Measurements from ENCODE around the gene NPW. TPM values are rescaled to one million over a fixed set of nuclear protein-coding genes. Genes with fewer than 3 reads are reported as not detected.

Gene NPW
- total and polyA plus RNA-seq, 9 of the 15 experiments (the other 6 are each of a cell fraction or from before 2014, with no cell fraction given): 0.14 to 4.0 (median 2.6) TPM; not detected in 4

GRCh38 chr16:2061023-2061422 is 41.4 kb downstream of the NPW start:
- CTCF ChIA-PET (ENCODE audit: low intra/inter-chr PET ratio): no interaction called here
- Histone ChIP-seq H3K27ac (ENCODE audit: extremely low read depth, low read depth, low read length) (no peak overlapping the region), H3K9me3 (replicated peaks; ENCODE audit: control insufficient read depth, insufficient read depth, low read depth, low read length) (no peaks in the 10 kb centered on the region), H3K9me1 (ENCODE audit: control insufficient read depth, insufficient read depth, low read length) (no peaks in the 10 kb centered on the region), H4K20me1 (replicated peaks; ENCODE audit: control insufficient read depth, insufficient read depth, low read length) (no peaks in the 10 kb centered on the region), H3K4me1 (replicated peaks in 1 of 2; ENCODE audit: control insufficient read depth in 2 of 2, insufficient read depth in 2 of 2, low read length in 2 of 2) (peaks cover 0 to 32% of the 10 kb centered on the region in 2 experiments; a peak in 2 of 5 replicates), H3K79me2 (ENCODE audit: control insufficient read depth, insufficient read depth, low read length) (no peaks in the 10 kb centered on the region), H3K27me3 (ENCODE audit: control insufficient read depth in 2 of 2, insufficient read depth in 2 of 2, low read length in 2 of 2) (no peaks in the 10 kb centered on the region), H2AFZ (ENCODE audit: low read depth, low read length) (no peak overlapping the region), H3K36me3 (ENCODE audit: control insufficient read depth, insufficient read depth, low read length) (peaks cover 34% of the 10 kb centered on the region; the same call in 2 of the 3 replicates), H3K9ac (ENCODE audit: insufficient read depth in 1 of 2, low read depth in 2 of 2, low read length in 2 of 2) (peak overlapping the region in 1 of 2 experiments; percentile 45; a peak in 1 of 4 replicates), H3K4me3 (no peak overlapping the region), H3K4me2 (ENCODE audit: insufficient read depth, low read length) (no peak overlapping the region)
- intact Hi-C loops (cut with micrococcal nuclease): no loop called here
- BruUV-seq (replicated peaks): no TSS peak
- FAIRE-seq (no peak), ATAC-seq (no peak), DNase-seq (ENCODE audit: extremely low read depth in 1 of 4, low spot score in 3 of 4) (no peak)
- in situ Hi-C loops (cut with MboI): no loop called here
- TF ChIP-seq POLR2G (IDR thresholded peaks at IDR 0.05; ENCODE audit: low read depth, low read length): 0 out of 2 replicates have a peak, but pooled peaks have one; percentile 8
- TF ChIP-seq ZNF124 (CRISPR knock-in tag; IDR thresholded peaks at IDR 0.05): no peak
- WGBS (ENCODE audit: insufficient coverage, low coverage, missing lambda C conversion rate): 91% methylated on average over 16 of the region's 18 CpGs
- POLR2A ChIA-PET: no interaction called here

GRCh38 chr16:2061526-2061925 is 41.9 kb downstream of the NPW start:
- TF ChIP-seq ZNF384 (IDR thresholded peaks at IDR 0.05; ENCODE audit: low read depth, low read length) (no peak), RFX1 (IDR thresholded peaks at IDR 0.05) (no peak), FOXA3 (CRISPR knock-in tag; conservative IDR thresholded peaks at IDR 0.05 in 1 of 2, IDR thresholded peaks at IDR 0.05 in 1 of 2) (no peak), SMARCC2 (IDR thresholded peaks at IDR 0.05; ENCODE audit: low read depth) (no peak)
- no peaks in the 10 kb centered on the region for H3K27me3 ChIP-seq (ENCODE audit: control insufficient read depth in 2 of 2, insufficient read depth in 2 of 2, low read length in 2 of 2)
- WGBS (ENCODE audit: insufficient coverage, low coverage, missing lambda C conversion rate): 83% methylated on average over 12 of the region's 13 CpGs
- no peaks in the 10 kb centered on the region for H3K9me3 ChIP-seq (replicated peaks; ENCODE audit: control insufficient read depth, insufficient read depth, low read depth, low read length)
- H3K9ac ChIP-seq (ENCODE audit: insufficient read depth in 1 of 2, low read depth in 2 of 2, low read length in 2 of 2): peak overlapping the region in 1 of 2 experiments; percentile 45; a peak in 1 of 4 replicates
- H3K79me2 ChIP-seq (ENCODE audit: control insufficient read depth, insufficient read depth, low read length): no peaks in the 10 kb centered on the region
- no peak for ATAC-seq
- no peaks in the 10 kb centered on the region for H4K20me1 ChIP-seq (replicated peaks; ENCODE audit: control insufficient read depth, insufficient read depth, low read length)
- ChIA-PET POLR2A (interaction anchor here (0.8 to 1.3 kb wide), 2 partner anchors 45 to 94 kb away, joined by 3 to 6 read pairs; partner anchors contain the start of gene TRAF7), CTCF (ENCODE audit: low intra/inter-chr PET ratio) (no interaction called here)
- H2AFZ ChIP-seq (ENCODE audit: low read depth, low read length): no peak overlapping the region
- DNase-seq (ENCODE audit: extremely low read depth in 1 of 4, low spot score in 3 of 4): no peak
- intact Hi-C loops (cut with micrococcal nuclease): no loop called here
- BruUV-seq (replicated peaks): no TSS peak
- H3K27ac ChIP-seq (ENCODE audit: extremely low read depth, low read depth, low read length): no peak overlapping the region
- no peaks in the 10 kb centered on the region for H3K9me1 ChIP-seq (ENCODE audit: control insufficient read depth, insufficient read depth, low read length)
- H3K36me3 ChIP-seq (ENCODE audit: control insufficient read depth, insufficient read depth, low read length): peaks cover 37% of the 10 kb centered on the region; the same call in 2 of the 3 replicates
- H3K4me1 ChIP-seq (replicated peaks in 1 of 2; ENCODE audit: control insufficient read depth in 2 of 2, insufficient read depth in 2 of 2, low read length in 2 of 2): peaks cover 0 to 27% of the 10 kb centered on the region in 2 experiments; a peak in 2 of 5 replicates
- in situ Hi-C loops (cut with MboI): no loop called here
- H3K4me2 ChIP-seq (ENCODE audit: insufficient read depth, low read length): no peak overlapping the region
- FAIRE-seq: no peak
- no peak overlapping the region for H3K4me3 ChIP-seq

Data from K562 (cell line).